HG03280 (cell line): ENCODE data around the gene GGTA1.

Experiments used
- ATAC-seq: cut with Tn5 transposase; IDR thresholded peaks from one replicate; pipeline ENCODE4 v1.9.1; 2021; ENCODE audit warnings: mild to moderate bottlenecking, moderate library complexity; ENCODE audit not compliant: unreplicated experiment

Gene GGTA1

GRCh38 chr9:121500165-121500478, 478 bp upstream of the GGTA1 start:
- ATAC-seq = no peak

- no peak for ATAC-seq
These were observed 542 bp downstream of the GGTA1 start for GRCh38 chr9:121499177-121499426.

DNA sequence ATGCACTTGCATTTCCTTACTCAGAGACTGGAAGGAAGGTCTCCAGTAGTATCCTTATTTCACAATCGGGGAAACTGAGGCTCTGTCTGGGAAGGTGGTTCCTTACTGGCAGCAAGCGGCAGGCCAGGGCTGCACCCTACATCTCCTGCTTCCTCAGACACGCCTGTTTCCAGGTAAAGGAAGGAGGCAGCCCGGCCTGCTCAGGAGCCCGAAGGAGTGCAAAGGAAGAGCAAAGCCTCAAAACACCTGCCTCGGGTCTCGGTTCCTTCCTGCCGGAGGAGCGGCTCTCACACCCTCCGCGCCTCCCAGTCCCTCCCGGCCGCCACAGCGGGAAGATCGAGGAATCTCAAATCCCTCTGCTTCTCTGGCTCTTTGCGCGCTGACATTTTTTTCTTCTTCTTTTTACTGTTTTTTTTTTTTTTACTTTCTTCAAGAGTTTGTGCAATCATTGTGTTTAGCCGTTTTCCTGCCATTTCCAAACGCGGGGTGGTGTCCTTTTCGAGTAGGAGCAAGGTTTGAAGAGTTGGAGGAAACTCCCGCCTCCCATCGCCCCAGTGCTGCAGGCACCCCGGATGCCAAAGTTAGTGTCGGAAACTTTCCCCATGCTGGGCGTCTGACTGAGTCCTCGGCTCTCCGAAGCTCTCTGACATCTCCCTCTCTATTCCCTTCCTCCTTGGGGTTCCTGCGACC, 1.0 kb downstream of the GGTA1 start:
- no peak for ATAC-seq

DNA sequence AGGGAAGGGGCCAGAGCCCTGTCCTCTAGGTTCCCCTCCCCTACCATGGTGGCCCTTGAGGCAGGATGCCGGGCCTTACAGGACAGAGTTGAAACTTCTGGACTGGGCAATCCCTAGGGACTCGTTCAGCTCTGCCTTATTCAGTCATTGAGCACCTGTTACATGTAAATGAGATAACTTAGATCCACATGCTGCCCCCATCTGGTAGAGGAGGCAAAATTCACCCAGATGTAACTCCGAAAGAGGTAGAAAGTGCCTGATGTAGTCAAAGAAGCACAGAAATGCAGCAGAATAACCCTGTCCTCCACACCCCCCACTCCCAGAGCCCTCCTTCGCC, 1.5 kb downstream of the GGTA1 start:
- ATAC-seq = peak; percentile 53

GRCh38 chr9:121495976-121496375, 3.7 kb downstream of the GGTA1 start:
- no peak for ATAC-seq

DNA sequence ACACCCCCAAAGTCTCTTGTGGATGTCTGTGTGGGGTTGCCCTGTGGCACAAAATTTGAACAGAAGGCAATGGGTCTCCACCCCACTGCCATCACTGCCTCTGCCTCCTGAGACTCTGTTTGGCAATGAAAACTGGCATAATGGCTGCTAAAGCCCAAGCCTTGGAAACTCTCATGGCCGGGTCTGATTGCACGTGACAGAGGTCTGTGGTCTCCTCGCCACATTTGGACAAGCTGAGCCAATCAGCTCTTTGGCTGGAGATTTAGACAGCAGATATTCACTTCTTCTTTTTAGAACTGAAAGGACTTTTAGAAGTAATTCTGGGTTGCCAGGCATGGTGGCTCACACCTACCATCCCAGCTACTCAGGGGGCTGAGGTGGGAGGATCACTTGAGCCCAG, 5.5 kb downstream of the GGTA1 start:
- ATAC-seq = no peak

DNA sequence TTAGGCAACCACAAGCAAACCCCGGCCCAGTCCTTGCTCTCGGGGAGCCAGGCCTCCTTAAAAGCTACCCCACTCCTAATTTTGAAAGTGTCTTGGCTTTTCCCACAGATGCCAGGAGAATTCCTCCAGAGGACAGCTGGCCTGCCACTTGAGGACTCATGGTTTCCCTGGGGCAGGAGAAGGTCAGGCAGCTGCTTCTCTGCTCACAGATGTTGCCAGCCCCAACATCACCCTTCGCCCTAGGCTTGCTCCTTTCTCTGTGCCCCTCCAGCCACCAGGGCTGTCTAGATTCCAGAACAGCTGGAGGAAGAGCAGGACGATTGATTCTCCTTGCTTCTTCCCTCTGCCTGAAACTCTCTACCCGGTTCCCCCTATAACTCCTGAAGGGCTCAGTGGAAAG, 8.5 kb downstream of the GGTA1 start:
- ATAC-seq = no peak

GRCh38 chr9:121489344-121489743, 10.3 kb downstream of the GGTA1 start:
- no peak for ATAC-seq

GRCh38 chr9:121486043-121486442, 13.6 kb downstream of the GGTA1 start:
- no peak for ATAC-seq

- no peak for ATAC-seq
These were observed 14.0 kb downstream of the GGTA1 start for GRCh38 chr9:121485623-121486022.

DNA sequence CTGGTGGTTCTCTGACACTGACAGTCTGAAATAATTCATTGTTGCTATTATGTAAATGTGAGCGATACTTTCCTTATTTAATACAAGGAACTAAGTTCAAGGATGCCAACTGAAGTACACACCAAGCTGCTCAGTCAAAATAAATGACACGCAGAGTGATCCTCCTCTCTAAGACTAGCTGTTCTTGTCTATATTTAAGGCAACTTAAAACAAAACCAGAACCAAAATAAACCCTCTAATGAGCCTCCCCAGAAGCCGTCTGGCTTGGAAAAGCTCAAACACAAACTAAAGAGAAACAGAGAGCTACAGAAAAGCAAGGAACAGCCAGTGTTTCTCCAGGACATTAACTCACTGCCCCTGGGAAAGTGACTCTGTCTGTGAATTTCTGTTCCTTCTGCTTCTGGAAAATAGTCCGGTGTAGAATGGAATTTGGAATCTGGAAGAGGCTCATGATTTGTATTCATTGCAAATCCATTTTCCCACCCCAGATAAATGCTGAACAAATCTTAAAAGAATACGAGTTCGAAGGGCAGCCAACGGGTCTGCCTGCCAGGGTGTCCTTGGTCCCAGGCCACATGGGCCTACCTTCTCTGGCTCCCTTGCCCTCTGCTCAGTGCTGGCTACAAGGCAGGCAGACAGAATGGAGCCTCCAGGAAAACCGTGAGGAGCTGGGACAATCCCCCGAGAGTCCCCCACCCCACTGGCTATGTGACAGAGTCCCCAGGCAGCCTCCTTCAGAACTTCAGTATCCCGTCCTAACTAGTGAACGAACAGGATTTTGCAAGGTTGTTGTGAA, 14.8 kb downstream of the GGTA1 start:
- no peak for ATAC-seq

GRCh38 chr9:121483473-121484031, 16.1 kb downstream of the GGTA1 start:
- no peak for ATAC-seq

DNA sequence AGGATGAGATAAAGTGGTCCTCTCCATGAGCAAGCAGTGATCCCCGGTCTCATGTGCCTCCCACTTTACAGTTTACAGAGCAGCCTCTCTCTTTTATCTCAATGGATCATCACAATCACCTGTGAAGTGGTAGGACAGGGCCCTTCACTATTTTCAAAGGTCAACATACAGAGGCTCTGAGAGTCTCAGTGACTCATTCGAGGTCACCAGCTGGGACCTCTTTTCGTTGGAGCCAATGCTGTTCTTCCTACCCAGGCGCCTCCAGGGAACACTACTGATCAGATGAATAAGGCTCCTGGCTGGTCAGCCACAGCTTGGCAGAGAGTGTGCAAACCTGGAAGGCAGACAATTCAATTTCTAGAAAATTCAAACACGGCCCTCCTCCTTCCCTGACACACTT, 16.6 kb downstream of the GGTA1 start:
- ATAC-seq = no peak

GRCh38 chr9:121478816-121479676, 20.6 kb downstream of the GGTA1 start:
- ATAC-seq = no peak

- ATAC-seq = no peak
These were observed 23.5 kb downstream of the GGTA1 start for GRCh38 chr9:121476156-121476555.

DNA sequence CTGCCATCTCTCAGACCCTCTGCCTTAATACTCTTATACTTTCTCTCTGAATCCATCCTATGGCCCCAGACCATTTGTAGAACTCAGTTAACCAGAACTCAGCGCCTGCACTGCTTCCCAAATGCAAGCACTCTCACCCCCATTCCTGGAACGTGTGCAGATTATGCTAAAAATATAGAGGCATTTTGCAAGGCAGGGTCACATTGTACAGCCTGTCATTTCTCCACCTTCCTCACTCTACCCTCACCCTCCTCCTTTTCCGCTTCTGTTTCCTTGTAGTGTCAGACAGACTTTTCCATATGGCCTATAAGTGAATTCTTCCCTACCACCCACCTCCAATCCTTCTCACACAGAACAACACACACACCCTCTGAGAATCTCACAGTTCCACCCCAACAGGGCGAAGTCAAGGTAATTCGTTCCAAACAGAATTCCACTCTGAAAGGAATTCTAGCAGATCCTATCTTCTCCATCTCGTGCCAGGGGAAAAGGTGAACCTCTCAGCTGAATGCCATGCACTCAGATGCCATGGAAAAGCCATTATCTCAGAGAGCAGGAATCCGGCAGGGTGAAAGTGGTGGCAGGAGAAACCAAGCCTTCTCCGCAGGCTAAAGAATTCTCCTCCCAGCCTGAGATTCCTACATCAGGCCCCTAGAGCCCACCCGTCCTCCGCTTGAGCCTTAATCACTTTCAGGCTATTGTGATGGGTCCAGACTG, 25.3 kb downstream of the GGTA1 start:
- ATAC-seq = no peak

- ATAC-seq = no peak
These were observed 26.4 kb downstream of the GGTA1 start for GRCh38 chr9:121473229-121473628.

DNA sequence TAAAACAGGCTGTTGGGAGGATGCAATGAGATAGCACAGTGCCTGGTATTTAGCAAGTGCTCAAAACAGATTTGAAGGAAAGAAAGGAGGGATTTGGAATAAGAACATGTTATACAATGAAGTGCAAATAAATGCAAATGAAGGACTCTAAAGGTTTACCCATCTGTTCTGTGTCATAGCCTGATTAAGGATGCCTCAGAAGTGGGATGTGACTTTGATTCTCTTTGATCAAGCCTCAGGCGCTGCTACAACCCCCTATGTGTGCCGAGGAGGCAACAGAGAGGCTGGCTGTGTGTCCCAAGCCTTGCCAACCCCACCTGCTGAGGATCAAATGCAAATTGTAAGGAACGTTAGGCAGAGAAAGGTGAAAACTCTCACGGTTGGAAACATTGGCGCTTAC, 27.2 kb downstream of the GGTA1 start:
- no peak for ATAC-seq

DNA sequence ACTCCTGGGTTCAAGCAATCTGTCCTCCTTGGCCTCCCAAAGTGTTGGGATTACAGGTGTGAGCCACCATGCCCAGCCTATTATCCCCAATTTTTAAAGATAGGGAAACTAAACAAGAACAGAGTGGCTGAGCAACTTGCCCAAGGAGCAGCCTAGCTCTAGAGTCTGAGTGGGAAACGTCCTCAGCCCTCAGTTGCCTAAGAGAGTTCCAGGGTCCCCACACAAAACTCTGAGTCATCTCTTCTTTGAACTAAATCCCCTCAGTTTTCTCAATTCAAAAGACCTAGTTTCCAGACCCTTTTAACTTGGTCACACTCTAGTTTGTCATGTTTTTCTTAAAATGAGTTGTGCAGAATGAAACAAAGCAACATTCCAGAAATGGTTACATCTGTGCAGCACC, 33.5 kb downstream of the GGTA1 start:
- no peak for ATAC-seq

GRCh38 chr9:121464968-121465367, 34.7 kb downstream of the GGTA1 start:
- no peak for ATAC-seq
